Right lobe of liver (tissue), 4 donors: ENCODE data around the gene KCNJ6.

Experiments
- POLR2A ChIP-seq: fragments of 450-650 bp; IDR thresholded peaks from one replicate; pipeline ENCODE4 v1.6.1; 2017; ENCODE audit warnings: antibody characterized with exemption, mild to moderate bottlenecking
- TF ChIP-seq, protein P1 (sequence below), 4 donors: fragments of 200-600 bp in 3 of 4; fragments of 450-650 bp in 1 of 4; IDR thresholded peaks; one replicate each; pipeline versions ENCODE4 v1.5.1 to v1.8.0; 2016 to 2022; ENCODE audit warnings: antibody characterized with exemption in 4 of 4, mild to moderate bottlenecking in 2 of 4
- donor health status: DM: no; HTN: no; CAD: no.
- donor health status: DM: no; HTN: no; CAD: no.
- donor health status: DM: no; HTN: yes; CAD: no.

DNA sequence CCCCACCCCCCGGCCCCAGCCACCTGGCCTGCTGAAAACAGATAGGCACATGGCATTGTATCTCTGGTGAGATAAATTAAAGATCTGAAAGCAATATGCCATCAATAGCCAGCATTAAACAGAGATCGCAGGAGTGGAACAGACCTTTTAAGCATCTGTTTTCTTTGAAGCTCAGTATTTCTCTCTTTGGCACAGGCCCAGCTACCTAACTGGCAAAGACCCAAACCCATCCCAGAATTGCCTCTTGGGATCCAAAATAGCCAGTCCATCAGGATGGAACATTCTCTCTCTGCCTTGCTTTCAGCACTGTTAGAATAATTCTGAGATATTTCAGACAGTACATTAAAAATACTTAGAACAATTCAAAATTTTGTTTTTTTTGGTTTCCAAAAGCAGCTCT, 46.0 kb downstream of the KCNJ6 start:
- TF ChIP-seq, protein P1, sequence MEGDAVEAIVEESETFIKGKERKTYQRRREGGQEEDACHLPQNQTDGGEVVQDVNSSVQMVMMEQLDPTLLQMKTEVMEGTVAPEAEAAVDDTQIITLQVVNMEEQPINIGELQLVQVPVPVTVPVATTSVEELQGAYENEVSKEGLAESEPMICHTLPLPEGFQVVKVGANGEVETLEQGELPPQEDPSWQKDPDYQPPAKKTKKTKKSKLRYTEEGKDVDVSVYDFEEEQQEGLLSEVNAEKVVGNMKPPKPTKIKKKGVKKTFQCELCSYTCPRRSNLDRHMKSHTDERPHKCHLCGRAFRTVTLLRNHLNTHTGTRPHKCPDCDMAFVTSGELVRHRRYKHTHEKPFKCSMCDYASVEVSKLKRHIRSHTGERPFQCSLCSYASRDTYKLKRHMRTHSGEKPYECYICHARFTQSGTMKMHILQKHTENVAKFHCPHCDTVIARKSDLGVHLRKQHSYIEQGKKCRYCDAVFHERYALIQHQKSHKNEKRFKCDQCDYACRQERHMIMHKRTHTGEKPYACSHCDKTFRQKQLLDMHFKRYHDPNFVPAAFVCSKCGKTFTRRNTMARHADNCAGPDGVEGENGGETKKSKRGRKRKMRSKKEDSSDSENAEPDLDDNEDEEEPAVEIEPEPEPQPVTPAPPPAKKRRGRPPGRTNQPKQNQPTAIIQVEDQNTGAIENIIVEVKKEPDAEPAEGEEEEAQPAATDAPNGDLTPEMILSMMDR (IDR thresholded peaks at IDR 0.05), result no peak
- TF ChIP-seq POLR2A, result no peak
